SW 1271 (cell line): Measurements from ENCODE around the gene GOLGA6L1.
"Not testable (repeated sequence)": the region's sequence is repeated elsewhere in the genome, so short reads cannot be mapped to it uniquely, and the experiment has no call there.

Experiments
- DNase-seq, 2 experiments: peaks; one replicate each; lab custom pipeline; 2025; lab: John Stamatoyannopoulos, UW

The GOLGA6L1 gene

DNA sequence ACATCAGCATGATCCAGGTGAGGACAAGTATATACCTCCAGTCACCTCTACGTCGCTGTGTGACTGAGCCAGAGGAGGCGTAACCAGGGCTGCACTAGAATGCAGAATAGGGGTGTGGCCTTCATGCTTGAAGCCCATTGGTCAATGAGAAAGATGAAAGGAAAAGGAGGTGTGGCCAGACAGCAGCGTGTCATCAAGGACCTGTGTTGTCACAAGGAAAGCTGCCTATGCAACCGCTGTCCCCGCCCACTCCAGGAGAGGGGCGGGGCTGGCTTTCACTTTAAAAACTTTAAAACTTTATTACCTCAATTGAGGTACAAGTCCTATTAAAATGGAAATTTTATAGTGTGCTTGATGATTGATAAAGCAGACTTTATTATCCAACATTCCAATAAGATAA lies at the start of gene GOLGA6L1:
TSS of gene GOLGA6L1 (minus strand) at position 101 of the 400 bp plus-strand sequence. CDS start at position 10, 91 bp downstream.
- DNase-seq, result not testable (repeated sequence)

DNA sequence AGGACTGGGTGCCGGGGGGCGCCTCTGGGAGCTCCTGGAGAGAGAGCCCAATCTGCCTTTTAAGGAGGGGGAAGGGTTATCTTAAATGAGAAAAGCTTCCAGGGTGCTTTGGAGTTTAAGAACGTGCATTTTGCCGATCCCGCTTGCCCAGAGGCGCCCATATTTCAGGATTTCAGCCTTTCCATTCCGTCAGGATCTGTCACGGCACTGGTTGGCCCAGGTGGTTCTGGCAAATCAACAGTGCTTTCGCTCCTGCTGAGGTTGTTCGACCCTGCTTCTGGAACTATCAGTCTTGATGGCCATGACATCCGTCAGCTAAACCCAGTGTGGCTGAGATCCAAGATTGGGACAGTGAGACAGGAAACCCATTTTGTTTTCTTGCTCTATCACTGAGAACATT lies 44.6 kb upstream of the GOLGA6L1 start:
- DNase-seq, result not testable (repeated sequence)

GRCh38 chr15:23180547-23180927 lies 43.9 kb upstream of the GOLGA6L1 start:
- not testable (repeated sequence) for DNase-seq

DNA sequence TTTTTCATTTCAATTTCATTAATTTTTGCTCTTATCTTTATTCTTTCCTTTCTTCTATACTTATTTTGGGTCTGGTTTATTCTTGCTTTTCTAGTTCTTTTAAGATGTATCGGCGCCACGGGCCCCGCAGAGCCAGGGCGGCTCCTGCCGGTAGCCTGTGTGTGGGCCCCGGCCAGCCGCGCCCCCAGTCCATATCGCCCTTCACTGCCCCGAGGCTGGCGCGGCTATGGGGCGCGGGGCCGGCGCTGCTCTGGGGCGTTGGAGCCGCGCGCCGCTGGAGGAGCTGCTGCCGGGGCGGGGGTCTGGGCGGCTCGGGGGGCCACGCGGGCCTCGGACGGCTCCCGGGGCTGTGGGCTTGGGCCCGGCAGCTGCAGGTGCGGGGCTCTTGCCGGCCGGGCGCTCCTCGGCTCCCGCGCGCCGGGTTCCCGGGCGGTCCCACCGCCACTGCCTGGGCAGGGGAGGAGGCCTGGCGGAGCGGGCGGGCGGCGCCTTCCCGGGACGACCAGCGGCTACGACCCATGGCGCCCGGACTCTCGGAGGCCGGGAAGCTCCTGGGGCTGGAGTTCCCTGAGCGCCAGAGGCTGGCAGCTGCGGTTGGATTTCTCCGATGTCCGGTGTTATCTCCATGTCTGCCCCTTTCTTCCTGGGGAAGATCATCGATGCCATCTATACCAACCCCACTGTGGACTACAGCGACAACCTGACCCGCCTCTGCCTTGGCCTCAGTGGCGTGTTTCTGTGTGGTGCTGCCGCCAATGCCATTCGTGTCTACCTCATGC lies 43.3 kb upstream of the GOLGA6L1 start:
- not testable (repeated sequence) for DNase-seq

- DNase-seq, result not testable (repeated sequence)
Observed at GRCh38 chr15:23176683-23177082, 40.1 kb upstream of the GOLGA6L1 start.

GRCh38 chr15:23175606-23176005 lies 39.0 kb upstream of the GOLGA6L1 start:
- not testable (repeated sequence) for DNase-seq

DNA sequence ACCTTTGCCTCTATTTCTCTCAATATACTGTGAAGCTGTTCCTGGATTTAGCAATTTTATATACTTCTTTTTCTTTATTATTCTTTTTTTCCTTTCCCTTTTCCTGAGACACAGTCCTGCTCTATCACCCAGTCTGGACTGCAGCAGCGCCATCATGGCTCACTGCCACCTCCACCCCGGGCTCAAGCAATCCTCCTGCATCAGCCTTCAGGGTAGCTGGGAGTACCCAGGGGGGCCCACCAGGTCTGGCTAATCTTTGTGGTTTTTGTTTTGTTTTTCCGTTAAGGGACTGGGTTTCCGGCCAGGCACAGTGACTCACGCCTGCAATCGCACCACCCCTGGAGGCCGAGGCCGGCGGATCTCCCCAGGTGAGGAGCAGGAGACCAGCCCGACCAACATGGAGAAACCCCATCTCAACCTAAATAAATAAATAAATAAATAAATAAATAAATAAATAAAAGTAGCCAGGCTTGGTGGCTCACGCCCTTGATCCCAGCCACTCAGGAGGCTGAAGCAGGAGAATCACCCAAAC lies 38.1 kb upstream of the GOLGA6L1 start:
- not testable (repeated sequence) for DNase-seq

GRCh38 chr15:23132787-23133186 lies 3.8 kb downstream of the GOLGA6L1 start:
- DNase-seq, result not testable (repeated sequence)

DNA sequence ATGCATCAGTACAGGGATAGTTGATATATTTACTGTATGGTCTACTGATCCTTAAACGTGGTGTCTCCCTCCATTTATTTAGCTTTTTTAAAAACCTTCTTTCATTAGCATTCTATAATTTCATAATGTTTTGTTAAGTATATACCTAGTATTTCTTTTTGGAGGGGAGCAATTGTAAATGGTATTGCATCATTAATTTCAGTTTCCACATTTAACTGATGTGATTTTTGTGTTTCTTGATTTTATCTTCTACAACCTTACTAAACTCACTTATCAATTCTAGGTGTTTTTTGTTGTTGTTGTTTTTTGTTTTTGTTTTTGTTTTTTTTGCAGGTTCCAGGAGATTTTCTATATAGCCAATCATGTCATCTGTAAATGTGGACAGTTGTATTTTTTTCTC lies 18.4 kb downstream of the GOLGA6L1 start:
- no peak for DNase-seq

DNA sequence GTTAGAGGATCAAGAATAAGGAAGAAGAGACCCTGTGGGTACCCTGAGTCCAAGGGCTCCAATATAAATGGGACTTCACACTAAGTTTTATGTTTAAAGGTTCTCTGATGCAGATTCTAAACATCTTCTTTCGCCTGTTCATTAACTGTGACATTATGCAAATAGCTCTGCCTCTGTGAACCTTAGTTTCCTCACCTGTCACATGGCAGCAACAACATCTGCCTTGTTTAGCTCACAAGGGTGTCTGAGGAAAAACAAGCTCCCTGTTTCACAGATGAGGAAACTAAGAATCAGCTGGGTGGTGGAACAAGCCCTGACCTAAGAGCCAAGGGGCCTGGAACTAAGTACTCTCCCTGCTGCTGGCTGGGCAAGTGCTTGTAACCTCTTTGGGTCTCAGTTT lies 40.8 kb downstream of the GOLGA6L1 start:
- DNase-seq, result no peak

GRCh38 chr15:23083115-23083514 lies 53.5 kb downstream of the GOLGA6L1 start:
- DNase-seq, result no peak

- DNase-seq, result not testable (repeated sequence)
Observed at GRCh38 chr15:23081996-23082737, 54.5 kb downstream of the GOLGA6L1 start.

DNA sequence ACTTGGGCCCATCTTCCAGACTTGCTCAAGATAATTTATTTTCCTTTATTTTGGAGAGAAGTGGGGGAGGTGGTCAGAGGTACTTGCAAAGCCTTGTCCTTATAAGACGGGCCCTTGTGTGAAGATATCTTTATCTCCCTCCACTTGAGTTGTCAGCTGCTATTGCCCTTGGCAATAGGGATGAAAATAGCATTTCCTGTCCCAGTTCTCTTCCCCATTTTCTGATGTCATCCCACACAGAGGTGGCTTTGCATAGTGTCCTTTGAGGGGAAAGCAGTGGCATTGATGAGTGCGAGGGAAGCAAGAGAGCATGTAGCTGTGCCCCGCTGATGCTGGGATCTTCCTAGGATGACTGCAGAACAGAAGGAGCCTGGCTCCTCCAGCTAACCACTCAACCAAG lies 55.4 kb downstream of the GOLGA6L1 start:
- no peak for DNase-seq

GRCh38 chr15:23079766-23080165 lies 56.9 kb downstream of the GOLGA6L1 start:
- no peak for DNase-seq
